H1 (cell line): ENCODE results near the gene PCAT7. TPM values are rescaled to one million over a fixed set of nuclear protein-coding genes. Genes with fewer than 3 reads are reported as not detected.

ENCODE experiments used
- CHD1 ChIP-seq: IDR thresholded peaks from 2 replicates; pipeline ENCODE4 v1.6.1; 2012; ENCODE audit warnings: low read depth, low read length, improper control_type of control experiment
- CHD2 ChIP-seq: IDR thresholded peaks from 2 replicates; pipeline ENCODE4 v1.6.1; 2012; ENCODE audit warnings: low read length, improper control_type of control experiment
- FOSL1 ChIP-seq: IDR thresholded peaks from 2 replicates; pipeline ENCODE4 v1.6.1; 2011; ENCODE audit warnings: mild to moderate bottlenecking, low read depth, low read length, moderate library complexity; ENCODE audit not compliant: insufficient read depth
- HDAC2 ChIP-seq, 2 experiments: fragments of 300-600 bp in 1 of 2; sonication (generic) in 1 of 2; IDR thresholded peaks; 2 replicates each; pipeline ENCODE4 v1.6.1; 2011 to 2012; ENCODE audit warnings: low read depth in 2 of 2, low read length in 2 of 2, mild to moderate bottlenecking in 2 of 2, moderate library complexity in 2 of 2, borderline replicate concordance in 1 of 2, inconsistent platforms in 1 of 2
- JUN ChIP-seq: IDR thresholded peaks from 2 replicates; pipeline ENCODE4 v1.6.1; 2011; ENCODE audit warnings: low read depth, mild to moderate bottlenecking, improper control_type of control experiment, low read length
- KDM1A ChIP-seq: fragments of 200-600, 300-600 bp; sonication (generic); IDR thresholded peaks from 2 replicates; pipeline ENCODE4 v1.7.1; 2016; ENCODE audit warnings: mild to moderate bottlenecking, low read length, borderline replicate concordance
- RNF2 ChIP-seq: fragments of 200-900, 300-1000 bp; sonication (generic); IDR thresholded peaks from 2 replicates; pipeline ENCODE4 v1.7.1; 2016; ENCODE audit warnings: borderline replicate concordance, low read depth, mild to moderate bottlenecking, antibody characterized with exemption, low read length; ENCODE audit not compliant: poor library complexity, severe bottlenecking; ENCODE audit errors: missing control alignments
- SP1 ChIP-seq: IDR thresholded peaks from 2 replicates; pipeline ENCODE4 v1.6.1; 2011; ENCODE audit warnings: low read depth, low read length
- polyA plus RNA-seq, 7 experiments: library from polyadenylated mRNA; depleted of rRNA in 3 of 7; stranded (reverse) in 5 of 7; unstranded in 2 of 7; fragments of >200 nt in 5 of 7; fragments of 200-250 nt in 2 of 7; gene quantifications; 1 replicate in 5 of 7; 2 replicates in 1 of 7; 4 replicates in 1 of 7; pipeline versions ENCODE4 v1.2.1 to v1.2.3, GENCODE V29; 2011 to 2013; ENCODE audit warnings: missing spikeins in 2 of 7, mixed read lengths in 2 of 7
- total RNA-seq: library from RNA; stranded (reverse); fragmentation: NEBNext Ultra II Directional; extraction: Animal tissue kit (Norgen Biotek cat#: 25700); gene quantifications from 2 replicates; pipeline ENCODE4 v1.2.1, GENCODE V29; 2021
- TF ChIP-seq, protein P1 (sequence below): IDR thresholded peaks from 2 replicates; pipeline ENCODE4 v1.6.1; 2011; ENCODE audit warnings: low read depth, mild to moderate bottlenecking, low read length; ENCODE audit not compliant: insufficient read depth

PCAT7 gene
- total and polyA plus RNA-seq, 2 of the 8 experiments (the other 6 are each of a cell fraction or from before 2014, with no cell fraction given), result 3.2 to 4.1 TPM

DNA sequence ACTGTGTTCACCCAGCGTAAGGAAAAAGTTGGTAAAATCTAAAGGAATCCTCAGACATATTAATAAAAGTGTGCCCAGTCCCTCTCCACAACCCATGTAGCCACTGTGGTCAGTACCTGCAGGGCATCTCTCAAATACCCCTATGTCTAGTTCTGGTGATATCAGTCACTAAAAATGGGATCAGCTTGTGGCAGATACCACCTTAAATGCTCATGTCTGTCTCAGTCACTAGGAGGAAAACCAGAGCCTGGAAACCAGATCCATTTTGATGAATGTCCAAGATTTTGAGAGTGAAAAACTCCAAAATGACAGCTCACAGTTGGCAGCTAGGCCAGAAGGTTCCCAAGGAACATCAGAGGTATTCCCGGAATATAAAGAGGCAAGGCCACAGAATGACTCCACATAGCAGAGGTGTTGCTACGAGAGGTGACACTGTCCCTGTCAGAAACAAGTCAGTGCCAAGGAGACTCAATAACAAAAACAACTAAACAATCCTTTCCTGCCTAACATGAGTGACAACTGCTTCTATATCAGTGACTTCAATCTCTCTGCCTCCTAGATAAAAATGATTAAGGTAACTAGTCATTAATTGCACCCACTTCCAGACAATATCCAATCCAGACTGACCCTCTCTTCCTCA is 13.5 kb downstream of the PCAT7 start (continued):
- TF ChIP-seq FOSL1 (no peak), SP1 (no peak), KDM1A (no peak), CHD1 (no peak), JUN (no peak), HDAC2 (IDR thresholded peaks at IDR 0.05; ENCODE audit: borderline replicate concordance in 1 of 2, low read depth in 2 of 2, low read length in 2 of 2) (no peak), CHD2 (no peak), RNF2 (no peak)
- TF ChIP-seq, protein P1, sequence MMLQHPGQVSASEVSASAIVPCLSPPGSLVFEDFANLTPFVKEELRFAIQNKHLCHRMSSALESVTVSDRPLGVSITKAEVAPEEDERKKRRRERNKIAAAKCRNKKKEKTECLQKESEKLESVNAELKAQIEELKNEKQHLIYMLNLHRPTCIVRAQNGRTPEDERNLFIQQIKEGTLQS, result no peak
- TF ChIP-seq, all 59 proteins: peak for 0
